ENCODE measurements around the gene WIPF3. TPM values are rescaled to one million over a fixed set of nuclear protein-coding genes. Genes with fewer than 3 reads are reported as not detected.

The WIPF3 gene
- total and polyA plus RNA-seq, 10 of the 15 experiments (the other 5 are each of a cell fraction or from before 2014, with no cell fraction given), result 0.03 to 0.05 TPM; not detected in 8

DNA sequence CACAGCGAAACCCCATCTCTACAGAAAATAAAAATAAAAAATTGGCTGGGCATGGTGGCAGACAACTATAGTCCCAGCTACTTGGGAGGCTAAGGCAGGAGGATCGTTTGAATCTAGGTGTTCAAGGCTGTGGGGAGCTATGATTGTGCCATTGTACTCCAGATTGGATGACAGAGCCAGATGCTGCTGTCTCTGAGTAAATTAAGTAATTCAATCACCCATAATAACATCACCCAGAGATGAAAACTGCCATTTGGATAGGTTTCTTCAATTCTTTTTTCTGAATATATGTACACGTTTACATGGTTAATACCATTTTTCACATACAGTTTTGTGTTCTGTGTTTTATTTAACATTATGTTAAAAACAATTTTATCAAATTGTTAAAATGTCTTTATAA, 79.3 kb downstream of the WIPF3 start:
- Histone ChIP-seq H3K9me3 (replicated peaks; ENCODE audit: control insufficient read depth, insufficient read depth, low read length) (no peaks in the 10 kb centered on the region), H3K79me2 (ENCODE audit: control insufficient read depth, insufficient read depth, low read length) (no peaks in the 10 kb centered on the region), H3K4me1 (ENCODE audit: control insufficient read depth, insufficient read depth, low read length) (no peaks in the 10 kb centered on the region), H3K36me3 (ENCODE audit: control insufficient read depth in 2 of 2, insufficient read depth in 2 of 2, low read length in 1 of 2) (no peaks in the 10 kb centered on the region), H2AFZ (ENCODE audit: control insufficient read depth, low read depth, low read length) (no peak overlapping the region), H3K4me2 (ENCODE audit: control insufficient read depth, insufficient read depth) (no peak overlapping the region), H3K27me3 (replicated peaks in 1 of 2; ENCODE audit: control insufficient read depth in 2 of 2, insufficient read depth in 2 of 2, low read length in 1 of 2) (no peaks in the 10 kb centered on the region; a peak in 1 of 4 replicates), H3K9ac (ENCODE audit: control insufficient read depth, insufficient read depth, low read length) (no peak overlapping the region), H4K20me1 (ENCODE audit: control insufficient read depth, insufficient read depth) (no peaks in the 10 kb centered on the region), H3K27ac (ENCODE audit: control insufficient read depth, insufficient read depth) (no peak overlapping the region), H3K4me3 (no peak overlapping the region)
- ATAC-seq, result no peak
- in situ Hi-C loops (cut with MboI) (no loop called here), intact Hi-C loops (cut with micrococcal nuclease; ENCODE audit: unreplicated experiment) (no loop called here)
- CTCF ChIA-PET, result interaction anchor here (0.6 to 1.2 kb wide), 2 partner anchors 176 to 968 kb away, joined by 3 read pairs; no protein-coding TSS in a partner anchor
- SMC1A ChIA-PET (ENCODE audit: uncharacterized antibody, unreplicated experiment), result no interaction called here
- POLR2A ChIA-PET, result no interaction called here
- FAIRE-seq, result no peak
- RAD21 ChIA-PET (ENCODE audit: unreplicated experiment), result no interaction called here
- DNase-seq (ENCODE audit: low read depth, low spot score), result no peak
- BruUV-seq (replicated peaks), result no TSS peak
- WGBS (ENCODE audit: insufficient coverage, insufficient replicate concordance, low lambda C conversion rate, missing lambda C conversion rate), result 42% methylated on average over 3 of the region's 3 CpGs
- TF ChIP-seq E4F1 (IDR thresholded peaks at IDR 0.05; ENCODE audit: borderline replicate concordance, partially characterized antibody) (no peak), HCFC1 (IDR thresholded peaks at IDR 0.05; ENCODE audit: low read length) (no peak), KDM1A (IDR thresholded peaks at IDR 0.05; ENCODE audit: borderline replicate concordance) (no peak), MTA2 (IDR thresholded peaks at IDR 0.05; ENCODE audit: low read depth) (no peak), FOXM1 (IDR thresholded peaks at IDR 0.05; ENCODE audit: low read depth, low read length) (no peak), IKZF1 (conservative IDR thresholded peaks at IDR 0.05) (no peak), ZNF207 (IDR thresholded peaks at IDR 0.05; ENCODE audit: borderline replicate concordance) (no peak), TCF7 (IDR thresholded peaks at IDR 0.05; ENCODE audit: borderline replicate concordance) (no peak), RBBP5 (conservative IDR thresholded peaks at IDR 0.05) (no peak), ZZZ3 (IDR thresholded peaks at IDR 0.05; ENCODE audit: control insufficient read depth, insufficient read length, low read depth) (no peak), CTCF (IDR thresholded peaks at IDR 0.05 in 2 of 3, conservative IDR thresholded peaks at IDR 0.05 in 1 of 3; ENCODE audit: control insufficient read depth in 2 of 3, extremely low read depth in 1 of 3, insufficient read depth in 1 of 3, low read depth in 3 of 3, low read length in 3 of 3) (no peak), SUZ12 (IDR thresholded peaks at IDR 0.05; ENCODE audit: unreplicated experiment) (no peak), ZNF274 (IDR thresholded peaks at IDR 0.05; ENCODE audit: insufficient read depth, insufficient read length) (no peak)
- TF ChIP-seq, protein P1, sequence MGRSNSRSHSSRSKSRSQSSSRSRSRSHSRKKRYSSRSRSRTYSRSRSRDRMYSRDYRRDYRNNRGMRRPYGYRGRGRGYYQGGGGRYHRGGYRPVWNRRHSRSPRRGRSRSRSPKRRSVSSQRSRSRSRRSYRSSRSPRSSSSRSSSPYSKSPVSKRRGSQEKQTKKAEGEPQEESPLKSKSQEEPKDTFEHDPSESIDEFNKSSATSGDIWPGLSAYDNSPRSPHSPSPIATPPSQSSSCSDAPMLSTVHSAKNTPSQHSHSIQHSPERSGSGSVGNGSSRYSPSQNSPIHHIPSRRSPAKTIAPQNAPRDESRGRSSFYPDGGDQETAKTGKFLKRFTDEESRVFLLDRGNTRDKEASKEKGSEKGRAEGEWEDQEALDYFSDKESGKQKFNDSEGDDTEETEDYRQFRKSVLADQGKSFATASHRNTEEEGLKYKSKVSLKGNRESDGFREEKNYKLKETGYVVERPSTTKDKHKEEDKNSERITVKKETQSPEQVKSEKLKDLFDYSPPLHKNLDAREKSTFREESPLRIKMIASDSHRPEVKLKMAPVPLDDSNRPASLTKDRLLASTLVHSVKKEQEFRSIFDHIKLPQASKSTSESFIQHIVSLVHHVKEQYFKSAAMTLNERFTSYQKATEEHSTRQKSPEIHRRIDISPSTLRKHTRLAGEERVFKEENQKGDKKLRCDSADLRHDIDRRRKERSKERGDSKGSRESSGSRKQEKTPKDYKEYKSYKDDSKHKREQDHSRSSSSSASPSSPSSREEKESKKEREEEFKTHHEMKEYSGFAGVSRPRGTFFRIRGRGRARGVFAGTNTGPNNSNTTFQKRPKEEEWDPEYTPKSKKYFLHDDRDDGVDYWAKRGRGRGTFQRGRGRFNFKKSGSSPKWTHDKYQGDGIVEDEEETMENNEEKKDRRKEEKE (IDR thresholded peaks at IDR 0.05), result no peak
- TF ChIP-seq, protein P2, sequence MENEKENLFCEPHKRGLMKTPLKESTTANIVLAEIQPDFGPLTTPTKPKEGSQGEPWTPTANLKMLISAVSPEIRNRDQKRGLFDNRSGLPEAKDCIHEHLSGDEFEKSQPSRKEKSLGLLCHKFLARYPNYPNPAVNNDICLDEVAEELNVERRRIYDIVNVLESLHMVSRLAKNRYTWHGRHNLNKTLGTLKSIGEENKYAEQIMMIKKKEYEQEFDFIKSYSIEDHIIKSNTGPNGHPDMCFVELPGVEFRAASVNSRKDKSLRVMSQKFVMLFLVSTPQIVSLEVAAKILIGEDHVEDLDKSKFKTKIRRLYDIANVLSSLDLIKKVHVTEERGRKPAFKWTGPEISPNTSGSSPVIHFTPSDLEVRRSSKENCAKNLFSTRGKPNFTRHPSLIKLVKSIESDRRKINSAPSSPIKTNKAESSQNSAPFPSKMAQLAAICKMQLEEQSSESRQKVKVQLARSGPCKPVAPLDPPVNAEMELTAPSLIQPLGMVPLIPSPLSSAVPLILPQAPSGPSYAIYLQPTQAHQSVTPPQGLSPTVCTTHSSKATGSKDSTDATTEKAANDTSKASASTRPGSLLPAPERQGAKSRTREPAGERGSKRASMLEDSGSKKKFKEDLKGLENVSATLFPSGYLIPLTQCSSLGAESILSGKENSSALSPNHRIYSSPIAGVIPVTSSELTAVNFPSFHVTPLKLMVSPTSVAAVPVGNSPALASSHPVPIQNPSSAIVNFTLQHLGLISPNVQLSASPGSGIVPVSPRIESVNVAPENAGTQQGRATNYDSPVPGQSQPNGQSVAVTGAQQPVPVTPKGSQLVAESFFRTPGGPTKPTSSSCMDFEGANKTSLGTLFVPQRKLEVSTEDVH (IDR thresholded peaks at IDR 0.05; ENCODE audit: low read depth, partially characterized antibody), result no peak

Data from GM12878 (cell line).